Upper lobe of left lung (tissue), 4 donors: ENCODE measurements around the gene ALPP.
"Not testable (repeated sequence)": the region's sequence is repeated elsewhere in the genome, so short reads cannot be mapped to it uniquely, and the experiment has no call there.

Experiments used
- CTCF ChIP-seq, 6 experiments: fragments of 450-650 bp in 4 of 6; fragments of 200-600 bp in 2 of 6; sonication (generic) in 2 of 6; IDR thresholded peaks; one replicate each; pipeline ENCODE4 v1.5.1; 2016 to 2019; ENCODE audit warnings: antibody characterized with exemption in 6 of 6
- POLR2AphosphoS5 ChIP-seq, 2 donors: sonication (generic); formaldehyde crosslinking; IDR thresholded peaks; one replicate each; pipeline ENCODE4 v1.5.1; 2017; ENCODE audit warnings: antibody characterized with exemption in 2 of 2

GRCh38 chr2:232381204-232382031, 2.9 kb downstream of the ALPP start:
- TF ChIP-seq CTCF (IDR thresholded peaks at IDR 0.05): peak in 1 of 6 experiments; percentile 21
- TF ChIP-seq POLR2AphosphoS5 (IDR thresholded peaks at IDR 0.05): not testable (repeated sequence)
